ENCODE data around the gene MTLN. TPM values are rescaled to one million over a fixed set of nuclear protein-coding genes. Genes with fewer than 3 reads are reported as not detected.
"Not testable (repeated sequence)": the region's sequence is repeated elsewhere in the genome, so short reads cannot be mapped to it uniquely, and the experiment has no call there.

The MTLN gene
- total RNA-seq, 1 donor from 2014 or later = 8.5 TPM

GRCh38 chr2:110198016-110198415 lies 14.3 kb downstream of the MTLN start:
- DNase-seq (ENCODE audit: low read depth) = no peak

- DNase-seq (ENCODE audit: low read depth) = no peak
Observed at GRCh38 chr2:110197452-110197851, 14.9 kb downstream of the MTLN start.

- DNase-seq (ENCODE audit: low read depth) = not testable (repeated sequence)
Observed at GRCh38 chr2:110190169-110190568, 22.2 kb downstream of the MTLN start.

- no peak for DNase-seq (ENCODE audit: low read depth)
Observed at GRCh38 chr2:110182449-110182848, 29.9 kb downstream of the MTLN start.

- no peak for DNase-seq (ENCODE audit: low read depth)
Observed at GRCh38 chr2:110180036-110180435, 32.3 kb downstream of the MTLN start.

GRCh38 chr2:110173523-110173922 lies 38.8 kb downstream of the MTLN start:
- DNase-seq (ENCODE audit: low read depth) = peak; percentile 48

- no peak for DNase-seq (ENCODE audit: low read depth)
Observed at GRCh38 chr2:110172506-110172905, 39.8 kb downstream of the MTLN start.

GRCh38 chr2:110170102-110170501 lies 42.2 kb downstream of the MTLN start:
- DNase-seq (ENCODE audit: low read depth) = no peak

GRCh38 chr2:110167326-110168000 lies 44.9 kb downstream of the MTLN start:
- no peak for DNase-seq (ENCODE audit: low read depth)

- DNase-seq (ENCODE audit: low read depth) = no peak
Observed at GRCh38 chr2:110166266-110166665, 46.1 kb downstream of the MTLN start.

Other genes with a start within 250 kb of the MTLN start
- gene MALL, start 96.7 kb downstream of the MTLN start, total RNA-seq = 9.7 and 60.8 TPM in 2 replicates
- 6.9 and 11.5 TPM in 2 replicates for gene NPHP1, start 7.5 kb downstream of the MTLN start, total RNA-seq